ENCODE results near the gene SLC39A11.
"Not testable (repeated sequence)": the region's sequence is repeated elsewhere in the genome, so short reads cannot be mapped to it uniquely, and the experiment has no call there.

SLC39A11 gene, protein sequence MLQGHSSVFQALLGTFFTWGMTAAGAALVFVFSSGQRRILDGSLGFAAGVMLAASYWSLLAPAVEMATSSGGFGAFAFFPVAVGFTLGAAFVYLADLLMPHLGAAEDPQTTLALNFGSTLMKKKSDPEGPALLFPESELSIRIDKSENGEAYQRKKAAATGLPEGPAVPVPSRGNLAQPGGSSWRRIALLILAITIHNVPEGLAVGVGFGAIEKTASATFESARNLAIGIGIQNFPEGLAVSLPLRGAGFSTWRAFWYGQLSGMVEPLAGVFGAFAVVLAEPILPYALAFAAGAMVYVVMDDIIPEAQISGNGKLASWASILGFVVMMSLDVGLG

DNA sequence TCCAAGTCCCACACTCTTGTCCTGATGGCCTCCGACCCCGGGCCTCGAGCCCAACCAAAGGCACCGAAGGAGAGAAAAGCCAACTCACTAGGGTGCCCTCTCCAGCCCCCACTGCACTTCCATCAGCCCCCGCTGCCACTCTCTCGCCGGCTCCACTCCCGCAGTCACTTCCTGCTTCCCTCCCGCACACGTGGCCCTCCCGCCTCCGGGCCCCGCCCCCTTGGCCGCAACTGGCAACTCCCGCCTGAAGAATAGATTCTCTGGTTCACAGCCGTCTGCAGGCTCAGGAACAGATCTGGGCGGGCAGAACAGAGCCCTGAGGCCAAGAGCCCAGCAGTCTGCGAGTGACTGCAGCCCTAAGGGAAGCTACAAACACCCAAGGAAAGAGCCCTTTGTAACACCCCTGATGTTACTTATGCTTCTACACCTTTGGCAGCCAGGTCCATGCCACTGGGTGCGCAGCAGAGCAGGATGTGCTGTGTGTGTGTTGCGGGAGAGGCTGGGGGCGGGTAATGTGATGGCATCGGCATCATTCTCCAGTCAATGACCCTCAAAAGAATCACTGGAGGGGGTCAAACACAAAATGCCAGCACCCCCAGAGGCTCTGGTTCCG lies at the start of gene SLC39A11:
SLC39A11 (minus strand) TSS at position 166 of the 613 bp plus-strand sequence. CDS start 3,924 bp downstream, outside the sequence.
- peak; percentile 69 to 83 for DNase-seq (ENCODE audit: low read depth in 2 of 2)

DNA sequence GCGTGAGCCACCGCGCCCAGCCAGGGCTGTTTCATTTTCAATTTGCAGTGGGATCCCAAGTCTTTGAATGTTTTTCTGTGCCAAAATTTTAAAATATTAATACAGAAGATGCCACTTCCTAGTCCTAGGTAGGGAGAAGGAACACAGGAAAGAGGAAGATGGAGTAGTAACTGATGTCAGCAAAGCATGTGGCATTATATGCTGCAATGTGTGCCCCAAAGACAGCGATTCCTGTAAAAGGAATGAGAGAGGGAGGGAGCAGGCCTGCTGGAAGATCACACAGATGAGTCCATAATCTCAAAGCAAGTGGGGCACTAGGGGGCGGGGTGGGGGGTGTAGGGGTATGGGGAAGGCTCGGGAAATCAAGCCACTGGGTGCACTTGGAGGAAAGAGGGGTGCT lies 48.9 kb upstream of the SLC39A11 start:
- no peak for DNase-seq (ENCODE audit: low read depth in 2 of 2)

DNA sequence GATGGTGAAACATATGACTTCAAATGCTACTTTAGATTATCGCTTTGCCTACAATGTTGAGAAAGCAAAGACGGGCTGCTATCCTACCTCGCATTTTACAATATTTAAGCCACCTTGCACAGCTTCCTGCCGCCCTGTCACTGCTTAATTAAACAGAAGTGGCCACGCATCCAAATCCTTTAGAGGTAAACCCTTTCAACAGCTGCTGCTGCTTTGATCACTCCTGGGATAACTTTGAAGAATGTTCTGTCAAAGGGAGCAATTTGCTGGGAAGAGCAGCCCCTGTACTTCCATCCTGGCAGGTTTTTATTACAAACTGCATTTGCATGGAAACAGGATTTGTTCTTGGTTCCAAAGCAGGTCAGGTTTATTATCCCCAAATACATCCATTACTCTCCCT lies 48.1 kb upstream of the SLC39A11 start:
- no peak for DNase-seq (ENCODE audit: low read depth in 2 of 2)

DNA sequence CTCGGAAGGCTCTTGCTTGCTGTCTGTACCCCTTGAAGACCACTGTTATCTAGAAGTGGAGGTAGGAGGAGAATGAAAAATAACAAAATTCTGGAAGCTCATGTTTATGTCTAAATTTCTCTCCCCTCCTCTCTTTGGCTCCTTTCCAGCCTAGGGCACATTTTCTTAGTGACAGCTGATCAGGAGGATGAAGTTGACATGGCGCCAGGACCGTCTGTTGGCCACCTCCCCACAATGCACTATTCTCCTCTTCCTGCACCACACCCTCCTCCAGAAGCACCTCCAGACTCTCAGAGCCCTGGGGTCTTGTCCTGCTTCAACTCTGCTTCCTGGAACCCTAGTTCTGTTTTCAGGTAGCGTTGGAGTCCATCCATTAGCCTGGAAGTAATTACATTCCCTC lies 46.8 kb upstream of the SLC39A11 start:
- no peak for DNase-seq (ENCODE audit: low read depth in 2 of 2)

DNA sequence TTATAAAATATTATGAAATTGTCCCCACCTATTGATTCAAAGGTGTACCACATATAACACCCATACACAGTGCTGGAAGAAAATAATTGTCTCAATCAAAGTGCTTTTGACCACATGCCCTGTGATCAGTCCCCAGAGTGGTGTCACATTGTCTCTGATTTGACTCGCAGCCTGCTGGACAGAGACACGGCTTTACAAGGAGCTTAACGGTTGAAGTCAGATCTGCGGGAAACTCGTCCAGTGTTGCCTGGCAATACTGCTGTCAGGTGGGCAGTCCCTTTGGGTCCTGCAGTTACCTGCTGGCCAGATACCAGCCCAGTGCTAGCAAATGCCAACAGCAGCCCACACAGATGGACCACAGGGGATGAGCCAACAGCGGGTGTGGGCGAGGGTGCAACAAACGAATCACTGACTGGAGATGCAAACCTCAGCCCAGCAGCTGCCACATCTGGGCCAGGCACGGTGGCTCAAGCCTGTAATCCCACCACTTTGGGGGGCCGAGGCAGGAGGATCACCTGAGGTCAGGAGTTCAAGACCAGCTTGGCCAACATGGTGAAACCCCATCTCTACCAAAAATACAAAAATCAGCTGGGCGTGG lies 46.2 kb upstream of the SLC39A11 start:
- no peak for DNase-seq (ENCODE audit: low read depth in 2 of 2)

DNA sequence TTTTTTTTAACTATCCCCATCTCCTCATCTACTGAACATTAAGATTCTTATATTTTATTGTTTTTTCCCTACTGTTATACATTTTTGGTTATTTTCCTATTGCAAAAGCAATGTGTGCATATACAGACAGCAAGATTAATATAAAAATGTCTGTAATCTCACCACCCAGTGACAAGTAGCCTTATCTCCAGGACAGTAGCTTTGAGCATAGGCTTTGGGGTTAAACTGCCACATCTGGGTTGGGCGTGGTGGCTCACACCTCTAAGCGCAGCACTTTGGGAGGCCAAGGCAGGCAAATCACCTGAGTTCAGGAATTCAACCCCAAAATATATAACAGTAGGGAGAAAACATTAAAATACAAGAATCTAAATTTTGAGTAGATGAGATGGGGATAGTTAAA lies 44.9 kb upstream of the SLC39A11 start:
- DNase-seq (ENCODE audit: low read depth in 2 of 2) = no peak

DNA sequence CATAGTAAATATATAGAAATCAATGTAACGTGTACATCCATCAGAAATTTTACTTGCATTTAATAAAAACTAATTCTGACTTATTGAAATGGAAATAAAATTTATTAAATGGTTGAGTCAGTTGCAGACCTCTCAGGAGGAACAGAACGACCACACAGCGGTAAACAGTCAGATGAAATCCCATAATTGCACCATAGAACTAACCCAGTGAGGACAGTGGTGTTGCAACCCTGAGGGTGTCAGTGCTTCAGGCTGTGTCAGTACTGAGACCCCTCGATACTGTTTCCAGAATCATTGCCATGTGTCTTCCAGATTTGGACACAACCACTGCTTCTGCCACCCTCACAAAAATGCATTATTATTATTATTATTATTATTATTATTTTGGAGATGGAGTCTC lies 43.3 kb upstream of the SLC39A11 start:
- DNase-seq (ENCODE audit: low read depth in 2 of 2) = no peak

DNA sequence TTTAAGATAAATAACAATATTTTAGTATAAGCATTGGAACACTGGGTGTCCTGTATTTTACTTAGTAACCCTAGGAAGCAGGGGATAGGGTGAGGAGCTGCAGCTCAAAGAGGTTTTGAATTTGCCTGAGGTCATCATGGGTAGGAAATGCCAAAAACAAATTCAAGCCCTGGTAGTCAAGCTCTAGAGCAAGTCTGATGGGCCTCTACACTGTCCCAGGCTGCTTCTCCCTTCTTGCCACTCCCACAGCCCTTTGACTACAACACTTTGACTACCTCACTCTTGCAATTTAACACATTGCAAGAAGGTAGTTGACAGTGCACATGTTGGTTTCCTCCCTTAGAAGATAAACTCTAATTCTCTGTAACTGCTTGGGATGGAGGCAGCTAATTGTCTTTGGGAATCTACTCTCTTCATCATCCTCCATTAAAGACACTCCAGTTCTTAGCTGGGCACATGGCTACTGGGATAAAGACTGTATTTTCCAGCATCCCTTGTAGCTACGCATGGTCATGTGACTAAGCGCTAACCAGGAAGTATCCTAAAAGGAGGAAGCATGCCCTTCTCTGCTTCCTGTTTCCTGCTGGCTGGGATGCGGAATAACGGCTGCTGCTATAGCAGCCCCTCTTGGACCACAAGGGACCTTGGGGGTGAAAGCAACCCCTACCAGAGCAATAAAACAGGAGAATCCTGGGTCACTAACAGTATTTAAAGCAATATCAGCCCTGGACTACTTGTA lies 41.6 kb upstream of the SLC39A11 start:
- DNase-seq (ENCODE audit: low read depth in 2 of 2) = no peak

DNA sequence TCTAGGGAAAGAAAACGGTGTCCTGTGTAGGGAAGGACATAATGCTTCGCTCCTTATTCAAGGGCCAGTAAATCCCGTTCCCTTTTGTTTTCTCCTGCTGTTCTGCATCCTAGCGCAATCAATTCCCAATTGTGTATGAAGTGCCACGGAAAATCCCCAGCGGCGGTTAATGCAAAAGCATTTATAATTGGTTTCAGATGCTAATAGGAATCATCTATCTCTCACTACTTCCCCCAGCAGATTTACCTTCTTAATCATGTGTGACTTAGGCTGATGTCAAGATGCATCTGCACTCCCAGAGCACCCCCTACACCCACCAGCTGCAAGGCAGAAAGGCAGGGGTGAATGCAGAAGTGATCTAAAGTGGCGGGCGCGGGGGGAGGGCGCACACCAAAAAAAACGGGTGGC lies 39.6 kb upstream of the SLC39A11 start:
- DNase-seq (ENCODE audit: low read depth in 2 of 2) = no peak

DNA sequence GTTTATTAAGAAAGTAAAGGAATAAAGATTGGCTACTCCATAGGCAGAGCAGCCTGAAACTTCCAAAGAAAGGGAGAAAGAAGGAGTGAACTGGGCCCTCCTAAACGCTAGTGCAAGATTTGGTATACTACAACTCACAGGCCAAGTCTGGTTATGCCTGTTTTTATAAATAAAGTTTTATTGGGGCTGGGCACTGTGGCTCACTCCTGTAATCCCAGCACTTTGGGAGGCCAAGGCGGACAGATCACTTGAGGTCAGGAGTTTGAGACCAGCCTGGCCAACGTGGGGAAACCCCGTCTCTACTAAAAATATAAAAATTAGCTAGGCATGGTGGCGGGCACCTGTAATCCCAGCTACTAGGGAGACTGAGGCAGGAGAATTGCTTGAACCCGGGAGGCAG lies 39.0 kb upstream of the SLC39A11 start:
- not testable (repeated sequence) for DNase-seq (ENCODE audit: low read depth in 2 of 2)

DNA sequence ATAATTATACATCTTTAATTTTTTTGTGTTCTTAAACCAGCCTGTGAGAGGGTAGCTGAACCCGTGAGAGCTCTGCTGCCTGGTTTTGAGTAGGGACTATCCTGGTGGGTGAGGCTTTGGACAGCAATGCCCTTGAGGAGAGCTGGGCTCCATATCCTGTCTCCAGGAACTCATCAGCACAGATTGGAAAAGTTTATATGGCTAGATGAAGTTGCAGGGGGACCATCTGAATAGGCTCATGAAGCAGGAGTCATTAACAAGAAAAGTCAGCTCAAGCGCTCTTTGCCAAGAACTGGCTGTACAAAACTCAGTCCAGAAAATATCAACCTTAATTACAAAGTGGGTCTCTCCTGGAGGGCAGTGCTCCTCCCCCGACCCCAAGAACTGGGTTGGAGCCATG lies 38.5 kb upstream of the SLC39A11 start:
- DNase-seq (ENCODE audit: low read depth in 2 of 2) = no peak

DNA sequence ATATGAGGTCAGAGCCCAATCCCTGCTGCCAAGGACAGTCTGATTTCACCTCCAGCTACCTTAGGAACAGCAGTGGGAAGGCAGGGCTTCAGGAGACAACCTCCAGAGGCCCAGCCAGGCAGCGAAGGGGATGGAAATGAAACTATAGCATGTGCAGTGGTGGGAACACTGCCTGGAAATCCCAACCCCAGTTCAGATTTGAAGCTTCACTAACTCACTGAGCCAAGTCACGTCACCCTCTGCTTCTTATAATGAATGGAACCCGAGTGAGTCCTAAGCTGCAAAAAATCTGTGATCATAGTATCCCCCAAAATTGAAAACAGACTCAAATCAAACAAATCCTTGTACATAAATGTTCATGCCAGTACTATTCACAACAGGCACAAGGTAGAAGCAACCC lies 36.0 kb upstream of the SLC39A11 start:
- no peak for DNase-seq (ENCODE audit: low read depth in 2 of 2)

DNA sequence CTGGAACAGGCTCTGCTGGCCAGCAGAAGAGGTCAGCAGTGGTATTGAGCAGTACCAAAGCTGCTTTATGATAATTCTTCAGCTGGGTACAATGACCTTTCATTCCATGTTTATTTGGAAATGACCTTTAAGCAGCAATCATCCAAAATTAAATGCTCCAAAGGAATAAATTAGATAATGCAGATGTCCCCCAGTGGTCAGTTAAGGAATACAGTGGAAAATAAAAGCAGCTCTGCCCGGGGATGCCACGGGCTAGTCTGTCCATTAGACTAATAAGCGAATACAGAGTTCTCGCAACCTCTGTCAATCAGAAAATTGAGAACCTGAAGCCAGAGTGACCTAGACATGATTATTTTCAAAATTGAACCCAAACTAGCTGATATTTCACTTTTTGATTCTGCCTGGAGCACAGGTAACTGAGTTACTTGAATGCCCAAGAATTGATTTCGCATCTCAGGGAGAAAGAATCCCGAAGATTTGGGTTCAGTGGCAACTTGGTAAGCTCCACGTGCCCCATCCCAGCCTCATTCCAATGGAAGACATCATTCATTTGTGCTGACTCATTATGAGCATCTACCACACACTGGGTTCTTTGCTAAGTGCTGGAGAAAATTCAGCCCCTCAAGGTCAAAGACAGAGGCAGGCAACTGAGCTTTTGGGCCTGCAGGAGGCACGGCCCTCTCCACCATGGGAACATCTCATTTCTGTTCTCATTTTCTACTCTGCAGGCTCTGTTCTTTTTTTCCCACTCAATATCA lies 34.4 kb upstream of the SLC39A11 start:
- no peak for DNase-seq (ENCODE audit: low read depth in 2 of 2)

DNA sequence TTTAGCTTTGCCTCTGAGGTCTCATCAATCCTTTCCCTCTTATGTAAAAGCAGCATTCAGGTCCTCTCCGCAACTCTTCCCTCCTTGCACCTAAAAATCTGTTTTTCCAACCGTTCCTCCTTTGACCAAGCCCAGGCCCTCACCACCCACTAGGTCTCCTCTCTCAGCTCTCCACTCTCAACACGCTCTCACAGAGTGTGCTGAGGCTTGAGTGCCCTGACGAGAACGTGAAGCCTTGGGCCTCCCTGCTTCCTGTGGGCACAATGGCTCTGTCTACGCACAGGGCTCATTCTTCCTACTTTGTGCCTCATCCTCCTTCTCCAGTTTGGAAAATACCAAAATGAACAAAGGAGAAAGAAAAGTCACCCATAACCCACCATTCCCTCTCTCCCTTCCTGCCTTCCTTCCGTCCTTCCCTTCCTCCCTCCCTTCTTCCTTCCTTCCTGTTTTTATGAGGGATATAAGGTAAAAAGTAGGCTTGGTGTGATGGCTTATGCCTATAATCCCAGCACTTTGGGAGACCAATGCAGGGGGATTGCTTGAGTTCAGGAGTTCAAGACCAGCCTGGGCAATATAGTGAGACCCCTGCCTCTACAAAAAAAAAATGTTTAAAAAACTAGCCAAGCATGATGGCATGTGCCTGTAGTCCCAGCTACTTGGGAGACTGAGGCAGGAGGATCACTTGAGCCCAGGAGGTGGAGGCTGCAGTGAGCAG lies 31.3 kb upstream of the SLC39A11 start:
- no peak for DNase-seq (ENCODE audit: low read depth in 2 of 2)

DNA sequence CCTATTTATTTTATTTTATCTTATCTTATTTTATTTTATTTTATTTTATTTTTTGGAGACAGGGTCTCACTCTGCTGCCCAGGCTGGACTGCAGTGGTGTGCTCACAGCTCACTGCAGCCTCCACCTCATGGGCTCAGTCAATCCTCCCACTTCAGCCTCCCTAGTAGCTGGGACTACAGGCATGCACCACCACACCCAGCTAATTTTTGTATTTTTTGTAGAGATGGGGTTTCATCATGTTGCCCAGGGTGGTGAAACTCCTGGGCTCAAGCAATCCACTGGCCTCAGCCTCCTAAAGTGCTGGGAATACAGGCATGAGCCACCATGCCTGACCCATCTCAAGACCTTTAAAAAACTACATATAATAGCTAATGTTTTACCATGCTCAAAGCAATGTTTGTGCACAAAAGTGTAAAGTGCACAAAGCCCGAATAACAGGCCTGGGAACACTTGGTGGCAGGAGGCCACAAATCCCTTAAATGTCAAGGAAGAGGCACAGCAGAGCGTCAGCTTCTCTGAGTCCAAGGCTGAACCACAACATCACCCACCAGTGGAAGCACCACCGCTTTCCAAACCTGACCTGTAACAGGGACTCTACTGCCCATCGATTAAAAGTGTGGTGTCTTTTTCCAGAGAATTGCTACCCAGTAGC lies 30.6 kb upstream of the SLC39A11 start:
- no peak for DNase-seq (ENCODE audit: low read depth in 2 of 2)

DNA sequence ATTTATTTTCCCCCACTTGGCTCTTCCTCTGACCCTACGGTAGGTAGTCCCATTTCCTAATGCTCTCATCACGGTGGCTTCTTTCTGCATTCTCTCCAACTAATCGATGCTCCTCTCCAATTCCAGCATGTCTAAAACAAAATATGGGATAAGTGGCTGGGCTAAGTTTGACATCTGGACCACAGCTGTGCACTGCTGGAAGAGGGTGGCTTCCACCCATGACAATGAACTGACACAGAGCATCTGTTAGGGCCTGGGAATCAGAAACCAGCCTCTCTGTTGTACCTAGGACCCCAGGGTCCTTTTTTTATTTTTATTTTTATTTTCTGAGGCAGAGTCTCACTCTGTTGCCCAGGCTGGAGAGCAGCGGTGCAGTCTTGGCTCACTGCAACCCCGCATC lies 29.0 kb upstream of the SLC39A11 start:
- no peak for DNase-seq (ENCODE audit: low read depth in 2 of 2)

DNA sequence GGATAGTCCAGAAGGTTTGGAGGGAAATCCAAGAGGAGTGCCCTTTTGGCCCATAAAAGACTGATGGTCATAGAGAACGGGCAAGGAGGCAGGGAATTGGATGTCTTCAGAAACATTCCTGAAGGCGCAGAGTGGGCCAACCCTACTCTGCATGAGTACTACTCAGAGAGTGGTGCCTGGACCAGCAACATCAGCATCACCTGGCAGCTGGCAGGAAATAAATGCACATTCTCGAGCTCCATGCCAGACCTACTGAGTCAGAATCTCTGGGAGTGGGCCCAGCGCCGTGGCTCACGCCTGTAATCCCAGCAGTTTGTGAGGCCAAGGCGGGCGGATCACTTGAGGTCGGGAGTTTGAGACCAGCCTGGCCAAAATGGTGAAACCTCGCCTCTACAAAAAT lies 27.1 kb upstream of the SLC39A11 start:
- DNase-seq (ENCODE audit: low read depth in 2 of 2) = no peak

DNA sequence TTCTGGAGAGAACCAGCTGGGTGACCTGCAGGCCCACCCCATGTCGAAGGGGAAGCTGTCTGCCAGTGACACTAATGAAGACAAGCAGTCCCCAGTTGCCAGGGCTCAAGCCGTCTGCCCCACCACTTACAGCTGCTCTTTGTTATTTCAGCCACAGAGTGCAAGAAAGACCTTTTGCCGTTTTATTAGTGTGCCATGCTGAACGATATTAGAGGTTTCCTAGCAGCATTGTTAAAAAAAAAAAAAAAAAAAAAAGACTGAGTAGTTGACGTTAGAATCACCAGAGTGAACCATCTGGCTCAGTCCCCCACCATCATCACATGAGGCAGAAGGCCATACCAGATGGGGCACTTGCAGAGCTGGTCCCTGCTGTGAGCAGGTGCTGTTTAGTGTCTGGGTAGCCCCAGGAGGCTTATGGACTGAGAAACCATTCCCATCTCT lies 26.5 kb upstream of the SLC39A11 start:
- no peak for DNase-seq (ENCODE audit: low read depth in 2 of 2)

DNA sequence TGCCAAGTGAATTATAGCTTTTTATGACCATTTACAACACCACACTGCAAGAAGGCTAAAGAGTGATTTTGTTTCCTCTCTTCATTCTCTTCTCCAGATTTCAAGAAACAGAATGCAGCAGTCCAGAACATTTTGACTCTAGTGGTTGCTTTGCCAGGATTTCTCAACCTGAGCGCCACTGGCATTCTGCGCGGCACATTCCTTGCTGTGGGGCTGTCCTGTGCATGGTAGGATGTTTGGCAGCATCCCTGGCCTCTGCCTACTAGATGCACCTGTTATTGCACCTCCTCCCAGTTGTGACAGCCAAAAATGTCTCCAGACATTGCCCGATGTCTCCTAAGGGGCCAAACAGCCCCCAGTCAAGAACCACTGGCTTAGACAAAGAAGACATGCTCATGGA lies 25.7 kb upstream of the SLC39A11 start:
- no peak for DNase-seq (ENCODE audit: low read depth in 2 of 2)

DNA sequence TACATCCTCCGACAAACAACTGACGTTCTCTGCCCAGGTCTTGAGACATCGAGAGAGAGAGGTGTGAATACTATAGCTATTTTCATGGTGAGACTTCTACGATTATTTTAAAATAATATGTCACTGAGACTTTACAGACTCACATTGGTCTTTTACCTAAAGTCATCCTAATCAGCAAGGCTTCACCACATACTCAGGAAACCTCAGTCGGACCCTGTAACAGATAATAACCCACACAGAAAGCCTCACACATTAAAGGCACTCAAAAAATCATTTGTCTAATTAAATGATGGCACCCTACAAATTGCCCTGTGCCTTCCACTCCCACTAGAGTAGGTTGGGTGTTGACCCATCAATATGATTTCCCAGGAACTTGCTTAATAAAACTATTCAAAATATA lies 19.8 kb upstream of the SLC39A11 start:
- DNase-seq (ENCODE audit: low read depth in 2 of 2) = no peak

DNA sequence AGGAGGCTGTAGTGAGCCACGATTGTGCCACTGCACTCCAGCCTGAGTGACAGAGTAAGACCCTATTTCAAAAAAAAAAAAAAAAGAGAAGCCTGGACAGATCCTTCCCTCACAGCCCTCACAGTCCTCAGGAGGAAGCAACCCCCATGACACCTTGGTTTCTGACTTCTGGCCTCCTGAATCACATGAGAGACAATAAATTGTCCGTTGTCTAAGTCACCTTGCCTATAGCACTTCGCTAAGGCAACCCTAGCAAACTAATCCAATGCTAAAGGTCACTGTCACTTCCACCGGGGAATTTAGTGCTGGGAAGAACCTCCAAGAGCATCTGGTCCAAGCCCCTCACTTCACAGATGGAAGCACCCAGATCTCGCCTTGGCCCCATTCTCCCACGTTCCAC lies 18.9 kb upstream of the SLC39A11 start:
- no peak for DNase-seq (ENCODE audit: low read depth in 2 of 2)
